Measurements from ENCODE around the gene LRRC38.
"Not testable (repeated sequence)": the region's sequence is repeated elsewhere in the genome, so short reads cannot be mapped to it uniquely, and the experiment has no call there.

The LRRC38 gene

GRCh38 chr1:13513895-13514546 is at the start of gene LRRC38:
Gene LRRC38, minus strand, starts transcription at chr1:13514003. Its CDS starts 410 bp downstream, at chr1:13513593.
- no peak within 1 kb of the TSS for H3K27ac ChIP-seq
- TF ChIP-seq CTCF (conservative IDR thresholded peaks at IDR 0.05), result peak; percentile 37

GRCh38 chr1:13562981-13563380 is 49.2 kb upstream of the LRRC38 start:
- H3K27ac ChIP-seq, result not testable (repeated sequence)

GRCh38 chr1:13560541-13560940 is 46.7 kb upstream of the LRRC38 start:
- TF ChIP-seq CTCF (conservative IDR thresholded peaks at IDR 0.05), result no peak
- H3K27ac ChIP-seq, result no peak overlapping the region

GRCh38 chr1:13556224-13556764 is 42.5 kb upstream of the LRRC38 start:
- no peak for TF ChIP-seq CTCF (conservative IDR thresholded peaks at IDR 0.05)
- H3K27ac ChIP-seq, result no peak overlapping the region

- no peak for TF ChIP-seq CTCF (conservative IDR thresholded peaks at IDR 0.05)
- no peak overlapping the region for H3K27ac ChIP-seq
These were observed 41.0 kb upstream of the LRRC38 start for GRCh38 chr1:13554798-13555197.

- peak overlapping the region; percentile 17; the same call in 1 of the 2 replicates for H3K27ac ChIP-seq
These were observed 36.9 kb upstream of the LRRC38 start for GRCh38 chr1:13550663-13551062.

GRCh38 chr1:13549521-13549920 is 35.7 kb upstream of the LRRC38 start:
- H3K27ac ChIP-seq, result no peak overlapping the region
- no peak for TF ChIP-seq CTCF (conservative IDR thresholded peaks at IDR 0.05)

More at GRCh38 chr1:13550663-13551062, 36.9 kb upstream of the LRRC38 start:
- no peak for TF ChIP-seq CTCF (conservative IDR thresholded peaks at IDR 0.05)

- no peak for TF ChIP-seq CTCF (conservative IDR thresholded peaks at IDR 0.05)
- no peak overlapping the region for H3K27ac ChIP-seq
These were observed 35.2 kb upstream of the LRRC38 start for GRCh38 chr1:13549021-13549420.
